ENCODE data around the gene PLA2G2F.

The PLA2G2F gene
- 0 reads per million in 3 donors for total RNA-seq

GRCh38 chr1:20138961-20139550, at the start of gene PLA2G2F:
Gene PLA2G2F, plus strand, starts transcription at chr1:20139323. Its CDS starts 105 bp downstream, at chr1:20139428.
- H3K36me3 ChIP-seq (ENCODE audit: control insufficient read depth, insufficient read depth, low read length) = no peaks in the 10 kb centered on the region
- no peak within 1 kb of the TSS for H3K4me3 ChIP-seq (ENCODE audit: insufficient read depth, low read depth, low read length, poor library complexity, severe bottlenecking)
- H3K27ac ChIP-seq (ENCODE audit: insufficient read depth, low read length, poor library complexity, severe bottlenecking) = no peak within 1 kb of the TSS
- DNase-seq = no peak
- no peaks in the 10 kb centered on the region for H3K9me3 ChIP-seq (ENCODE audit: control insufficient read depth, low read length)
- H3K4me1 ChIP-seq (ENCODE audit: control insufficient read depth, insufficient read depth, low read length, poor library complexity, severe bottlenecking) = no peaks in the 10 kb centered on the region
- no peaks in the 10 kb centered on the region for H3K27me3 ChIP-seq (replicated peaks; ENCODE audit: control insufficient read depth, insufficient read depth, low read length, poor library complexity, severe bottlenecking)

GRCh38 chr1:20089328-20090077, 49.6 kb upstream of the PLA2G2F start:
- Histone ChIP-seq H3K27ac (ENCODE audit: insufficient read depth, low read length, poor library complexity, severe bottlenecking) (no peak overlapping the region), H3K36me3 (ENCODE audit: control insufficient read depth, insufficient read depth, low read length) (no peaks in the 10 kb centered on the region), H3K4me1 (ENCODE audit: control insufficient read depth, insufficient read depth, low read length, poor library complexity, severe bottlenecking) (no peaks in the 10 kb centered on the region), H3K9me3 (ENCODE audit: control insufficient read depth, low read length) (no peaks in the 10 kb centered on the region), H3K4me3 (ENCODE audit: insufficient read depth, low read depth, low read length, poor library complexity, severe bottlenecking) (no peak overlapping the region), H3K27me3 (replicated peaks; ENCODE audit: control insufficient read depth, insufficient read depth, low read length, poor library complexity, severe bottlenecking) (no peaks in the 10 kb centered on the region)
- no peak for DNase-seq

GRCh38 chr1:20090119-20090518, 49.0 kb upstream of the PLA2G2F start:
- Histone ChIP-seq H3K27ac (ENCODE audit: insufficient read depth, low read length, poor library complexity, severe bottlenecking) (no peak overlapping the region), H3K36me3 (ENCODE audit: control insufficient read depth, insufficient read depth, low read length) (no peaks in the 10 kb centered on the region), H3K9me3 (ENCODE audit: control insufficient read depth, low read length) (no peaks in the 10 kb centered on the region), H3K4me3 (ENCODE audit: insufficient read depth, low read depth, low read length, poor library complexity, severe bottlenecking) (no peak overlapping the region), H3K27me3 (replicated peaks; ENCODE audit: control insufficient read depth, insufficient read depth, low read length, poor library complexity, severe bottlenecking) (no peaks in the 10 kb centered on the region), H3K4me1 (ENCODE audit: control insufficient read depth, insufficient read depth, low read length, poor library complexity, severe bottlenecking) (no peaks in the 10 kb centered on the region)
- DNase-seq = no peak

GRCh38 chr1:20090641-20091040, 48.5 kb upstream of the PLA2G2F start:
- Histone ChIP-seq H3K4me1 (ENCODE audit: control insufficient read depth, insufficient read depth, low read length, poor library complexity, severe bottlenecking) (no peaks in the 10 kb centered on the region), H3K4me3 (ENCODE audit: insufficient read depth, low read depth, low read length, poor library complexity, severe bottlenecking) (no peak overlapping the region), H3K36me3 (ENCODE audit: control insufficient read depth, insufficient read depth, low read length) (no peaks in the 10 kb centered on the region), H3K27me3 (replicated peaks; ENCODE audit: control insufficient read depth, insufficient read depth, low read length, poor library complexity, severe bottlenecking) (no peaks in the 10 kb centered on the region), H3K27ac (ENCODE audit: insufficient read depth, low read length, poor library complexity, severe bottlenecking) (no peak overlapping the region), H3K9me3 (ENCODE audit: control insufficient read depth, low read length) (no peaks in the 10 kb centered on the region)
- DNase-seq = no peak

- Histone ChIP-seq H3K9me3 (ENCODE audit: control insufficient read depth, low read length) (no peaks in the 10 kb centered on the region), H3K27ac (ENCODE audit: insufficient read depth, low read length, poor library complexity, severe bottlenecking) (no peak overlapping the region), H3K4me1 (ENCODE audit: control insufficient read depth, insufficient read depth, low read length, poor library complexity, severe bottlenecking) (no peaks in the 10 kb centered on the region), H3K4me3 (ENCODE audit: insufficient read depth, low read depth, low read length, poor library complexity, severe bottlenecking) (no peak overlapping the region), H3K27me3 (replicated peaks; ENCODE audit: control insufficient read depth, insufficient read depth, low read length, poor library complexity, severe bottlenecking) (no peaks in the 10 kb centered on the region), H3K36me3 (ENCODE audit: control insufficient read depth, insufficient read depth, low read length) (no peaks in the 10 kb centered on the region)
- no peak for DNase-seq
Observed at GRCh38 chr1:20093303-20093702, 45.8 kb upstream of the PLA2G2F start.

- Histone ChIP-seq H3K4me3 (ENCODE audit: insufficient read depth, low read depth, low read length, poor library complexity, severe bottlenecking) (no peak overlapping the region), H3K4me1 (ENCODE audit: control insufficient read depth, insufficient read depth, low read length, poor library complexity, severe bottlenecking) (no peaks in the 10 kb centered on the region), H3K27ac (ENCODE audit: insufficient read depth, low read length, poor library complexity, severe bottlenecking) (no peak overlapping the region), H3K27me3 (replicated peaks; ENCODE audit: control insufficient read depth, insufficient read depth, low read length, poor library complexity, severe bottlenecking) (no peaks in the 10 kb centered on the region), H3K36me3 (ENCODE audit: control insufficient read depth, insufficient read depth, low read length) (no peaks in the 10 kb centered on the region), H3K9me3 (ENCODE audit: control insufficient read depth, low read length) (no peaks in the 10 kb centered on the region)
- no peak for DNase-seq
Observed at GRCh38 chr1:20093940-20094391, 45.2 kb upstream of the PLA2G2F start.

- H3K27me3 ChIP-seq (replicated peaks; ENCODE audit: control insufficient read depth, insufficient read depth, low read length, poor library complexity, severe bottlenecking) = no peaks in the 10 kb centered on the region
- H3K9me3 ChIP-seq (ENCODE audit: control insufficient read depth, low read length) = no peaks in the 10 kb centered on the region
- no peaks in the 10 kb centered on the region for H3K36me3 ChIP-seq (ENCODE audit: control insufficient read depth, insufficient read depth, low read length)
- no peaks in the 10 kb centered on the region for H3K4me1 ChIP-seq (ENCODE audit: control insufficient read depth, insufficient read depth, low read length, poor library complexity, severe bottlenecking)
- no peak for DNase-seq
- no peak overlapping the region for H3K27ac ChIP-seq (ENCODE audit: insufficient read depth, low read length, poor library complexity, severe bottlenecking)
- H3K4me3 ChIP-seq (ENCODE audit: insufficient read depth, low read depth, low read length, poor library complexity, severe bottlenecking) = no peak overlapping the region
Observed at GRCh38 chr1:20095564-20096434, 43.3 kb upstream of the PLA2G2F start.

- Histone ChIP-seq H3K9me3 (ENCODE audit: control insufficient read depth, low read length) (no peaks in the 10 kb centered on the region), H3K4me3 (ENCODE audit: insufficient read depth, low read depth, low read length, poor library complexity, severe bottlenecking) (no peak overlapping the region), H3K4me1 (ENCODE audit: control insufficient read depth, insufficient read depth, low read length, poor library complexity, severe bottlenecking) (no peaks in the 10 kb centered on the region), H3K27me3 (replicated peaks; ENCODE audit: control insufficient read depth, insufficient read depth, low read length, poor library complexity, severe bottlenecking) (no peaks in the 10 kb centered on the region), H3K36me3 (ENCODE audit: control insufficient read depth, insufficient read depth, low read length) (no peaks in the 10 kb centered on the region), H3K27ac (ENCODE audit: insufficient read depth, low read length, poor library complexity, severe bottlenecking) (no peak overlapping the region)
- DNase-seq = no peak
Observed at GRCh38 chr1:20096840-20097447, 42.2 kb upstream of the PLA2G2F start.

- Histone ChIP-seq H3K9me3 (ENCODE audit: control insufficient read depth, low read length) (no peaks in the 10 kb centered on the region), H3K4me1 (ENCODE audit: control insufficient read depth, insufficient read depth, low read length, poor library complexity, severe bottlenecking) (no peaks in the 10 kb centered on the region), H3K27ac (ENCODE audit: insufficient read depth, low read length, poor library complexity, severe bottlenecking) (no peak overlapping the region), H3K4me3 (ENCODE audit: insufficient read depth, low read depth, low read length, poor library complexity, severe bottlenecking) (no peak overlapping the region), H3K36me3 (ENCODE audit: control insufficient read depth, insufficient read depth, low read length) (no peaks in the 10 kb centered on the region), H3K27me3 (replicated peaks; ENCODE audit: control insufficient read depth, insufficient read depth, low read length, poor library complexity, severe bottlenecking) (no peaks in the 10 kb centered on the region)
- no peak for DNase-seq
Observed at GRCh38 chr1:20099533-20099932, 39.6 kb upstream of the PLA2G2F start.
